ENCODE results near the gene TMEM72. TPM values are rescaled to one million over a fixed set of nuclear protein-coding genes. Genes with fewer than 3 reads are reported as not detected.

TMEM72 gene
- total RNA-seq, 1 experiment from 2014 or later: not detected

GRCh38 chr10:44950326-44951225 lies 39.4 kb downstream of the TMEM72 start:
- Histone ChIP-seq H2BK20ac (ENCODE audit: low read depth, low read length, poor library complexity, severe bottlenecking) (no peak overlapping the region), H3K27me3 (ENCODE audit: insufficient read depth, low read length) (no peaks in the 10 kb centered on the region), H3K23ac (ENCODE audit: insufficient read length, low read depth, low read length) (no peak overlapping the region), H4K5ac (ENCODE audit: insufficient read length, low read depth, low read length) (no peak overlapping the region), H3K4me2 (ENCODE audit: insufficient read depth, insufficient read length, low read length) (no peak overlapping the region), H3K18ac (ENCODE audit: insufficient read length, low read depth, low read length) (no peak overlapping the region), H3K27ac (ENCODE audit: insufficient read length, low read depth, low read length) (no peak overlapping the region), H2AK5ac (ENCODE audit: insufficient read length, low read length) (no peak overlapping the region), H3K4me1 (ENCODE audit: insufficient read depth, low read length) (peaks cover 7% of the 10 kb centered on the region), H3K9ac (ENCODE audit: extremely low read depth, insufficient read length, low read length) (no peak overlapping the region), H3T11ph (ENCODE audit: low read length) (no peak overlapping the region), H2BK120ac (ENCODE audit: low read depth, low read length, poor library complexity, severe bottlenecking) (no peak overlapping the region), H3K56ac (ENCODE audit: insufficient read length, low read depth, low read length) (no peak overlapping the region), H4K20me1 (ENCODE audit: control insufficient read depth, insufficient read depth, insufficient read length) (no peaks in the 10 kb centered on the region), H3K4ac (ENCODE audit: low read depth, low read length) (no peak overlapping the region), H4K8ac (replicated peaks; ENCODE audit: insufficient read length, low read depth, low read length) (no peak overlapping the region), H2BK5ac (ENCODE audit: insufficient read length, low read length) (no peak overlapping the region), H2BK15ac (ENCODE audit: low read depth, low read length) (no peak overlapping the region), H3K79me2 (ENCODE audit: insufficient read depth, low read length) (no peaks in the 10 kb centered on the region), H2BK12ac (ENCODE audit: insufficient read length, low read depth, low read length) (no peak overlapping the region), H4K91ac (ENCODE audit: insufficient read length, low read depth, low read length) (no peak overlapping the region), H2AFZ (ENCODE audit: low read length) (no peak overlapping the region), H3K23me2 (ENCODE audit: insufficient read length, low read depth, low read length, poor library complexity, severe bottlenecking) (no peaks in the 10 kb centered on the region), H3K79me1 (ENCODE audit: insufficient read depth, low read depth, low read length, poor library complexity, severe bottlenecking) (no peaks in the 10 kb centered on the region), H3K9me3 (ENCODE audit: control insufficient read depth, low read depth, low read length) (peaks cover 3% of the 10 kb centered on the region), H3K14ac (ENCODE audit: insufficient read depth, low read length) (no peak overlapping the region)
- Mint-ChIP-seq H3K27me3 (ENCODE audit: low read depth) (no peaks in the 10 kb centered on the region; the same call in 1 of the 2 replicates), H3K9me3 (peaks cover 2 to 5% of the 10 kb centered on the region in 2 experiments; a peak in 3 of 5 replicates), H3K4me3 (no peak overlapping the region), H3K36me3 (ENCODE audit: insufficient read depth in 1 of 3, low read depth in 3 of 3) (peaks cover 0 to 13% (median 2%) of the 10 kb centered on the region in 3 experiments; a peak in 3 of 7 replicates), H3K4me1 (peaks cover 29 to 30% of the 10 kb centered on the region in 2 experiments), H3K27ac (peak overlapping the region in 2 of 3 experiments; percentile 25 to 85; a peak in 3 of 7 replicates)
- no peak for TF ChIP-seq CTCF (conservative IDR thresholded peaks at IDR 0.05)
- DNase-seq: peak; percentile 20
- no CpG with 5 or more reads among the region's 10 CpGs for WGBS (ENCODE audit: extremely low coverage, insufficient read length, low lambda C conversion rate)

All from H9 (cell line).